ENCODE results near the gene SLC12A7. TPM values are rescaled to one million over a fixed set of nuclear protein-coding genes. Genes with fewer than 3 reads are reported as not detected.
"Not testable (repeated sequence)": the region's sequence is repeated elsewhere in the genome, so short reads cannot be mapped to it uniquely, and the experiment has no call there.

Gene SLC12A7
- polyA plus RNA-seq, 1 donor (not counting 4 experiments of a cell fraction or from before 2014, with no cell fraction given): 1.5 TPM

DNA sequence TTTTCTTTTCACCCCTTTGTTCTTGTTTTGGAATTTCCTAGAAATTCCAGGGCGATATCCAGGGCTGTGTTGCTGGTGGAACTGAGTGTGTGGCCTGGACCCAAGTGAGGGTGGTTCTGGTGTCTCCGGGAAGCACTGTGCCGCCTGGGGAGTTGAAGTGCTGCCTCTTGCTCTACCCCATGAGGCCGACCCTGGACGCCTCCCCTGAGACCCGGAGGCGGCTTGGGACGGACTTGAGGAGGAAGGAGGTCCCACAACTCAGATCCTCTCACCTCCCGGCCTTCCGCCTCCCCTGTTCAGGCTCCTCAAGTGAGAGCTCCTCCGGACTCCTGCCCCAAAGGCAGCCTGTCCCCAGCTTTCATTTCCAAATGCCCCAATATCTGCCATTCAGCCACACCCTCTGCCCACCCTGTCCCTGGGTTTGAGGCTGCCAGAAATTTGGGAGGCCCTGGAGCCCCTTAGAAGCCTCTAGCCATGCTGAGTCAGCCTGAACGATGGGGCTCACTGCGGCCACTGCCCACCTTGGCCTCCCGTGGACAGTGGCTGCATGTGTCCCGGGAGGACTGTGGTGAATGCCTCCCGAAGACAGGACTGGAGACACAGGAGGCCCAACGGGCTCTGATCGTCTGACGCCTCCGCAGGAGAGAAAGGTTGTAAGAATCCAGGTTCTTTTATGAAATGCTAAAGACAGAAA lies 46.9 kb upstream of the SLC12A7 start:
- Histone ChIP-seq H3K27ac (ENCODE audit: control insufficient read depth, insufficient read depth, low read length) (no peak overlapping the region), H3K4me2 (ENCODE audit: control insufficient read depth, extremely low read depth, insufficient read depth, low read depth, low read length) (no peak overlapping the region), H4K20me1 (ENCODE audit: control insufficient read depth, extremely low read depth, insufficient read depth, low read length) (no peaks in the 10 kb centered on the region), H3K4me3 (ENCODE audit: control insufficient read depth in 2 of 3, extremely low read depth in 1 of 3, insufficient read depth in 2 of 3, low read depth in 1 of 3, low read length in 3 of 3) (no peak overlapping the region), H3K79me2 (ENCODE audit: control insufficient read depth, insufficient read depth, low read length) (no peaks in the 10 kb centered on the region), H2AFZ (ENCODE audit: control insufficient read depth, low read length) (no peak overlapping the region), H3K9me1 (ENCODE audit: control insufficient read depth, extremely low read depth, insufficient read depth, low read length) (no peaks in the 10 kb centered on the region), H3K36me3 (ENCODE audit: control insufficient read depth in 2 of 2, extremely low read depth in 1 of 2, insufficient read depth in 2 of 2, low read length in 2 of 2) (no peaks in the 10 kb centered on the region), H3K9me3 (ENCODE audit: control insufficient read depth, low read depth, low read length) (peaks cover 21% of the 10 kb centered on the region), H3K4me1 (ENCODE audit: control insufficient read depth, extremely low read depth, insufficient read depth, low read length) (peaks cover 10% of the 10 kb centered on the region), H3K27me3 (ENCODE audit: control insufficient read depth, extremely low read depth, insufficient read depth, low read length) (peaks cover 28% of the 10 kb centered on the region), H3K9ac (ENCODE audit: control insufficient read depth, extremely low read depth, insufficient read depth, low read length) (no peak overlapping the region)
- TF ChIP-seq, protein P1, sequence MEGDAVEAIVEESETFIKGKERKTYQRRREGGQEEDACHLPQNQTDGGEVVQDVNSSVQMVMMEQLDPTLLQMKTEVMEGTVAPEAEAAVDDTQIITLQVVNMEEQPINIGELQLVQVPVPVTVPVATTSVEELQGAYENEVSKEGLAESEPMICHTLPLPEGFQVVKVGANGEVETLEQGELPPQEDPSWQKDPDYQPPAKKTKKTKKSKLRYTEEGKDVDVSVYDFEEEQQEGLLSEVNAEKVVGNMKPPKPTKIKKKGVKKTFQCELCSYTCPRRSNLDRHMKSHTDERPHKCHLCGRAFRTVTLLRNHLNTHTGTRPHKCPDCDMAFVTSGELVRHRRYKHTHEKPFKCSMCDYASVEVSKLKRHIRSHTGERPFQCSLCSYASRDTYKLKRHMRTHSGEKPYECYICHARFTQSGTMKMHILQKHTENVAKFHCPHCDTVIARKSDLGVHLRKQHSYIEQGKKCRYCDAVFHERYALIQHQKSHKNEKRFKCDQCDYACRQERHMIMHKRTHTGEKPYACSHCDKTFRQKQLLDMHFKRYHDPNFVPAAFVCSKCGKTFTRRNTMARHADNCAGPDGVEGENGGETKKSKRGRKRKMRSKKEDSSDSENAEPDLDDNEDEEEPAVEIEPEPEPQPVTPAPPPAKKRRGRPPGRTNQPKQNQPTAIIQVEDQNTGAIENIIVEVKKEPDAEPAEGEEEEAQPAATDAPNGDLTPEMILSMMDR (optimal IDR thresholded peaks at IDR 0.05 in 1 of 3, IDR thresholded peaks at IDR 0.05 in 1 of 3, conservative IDR thresholded peaks at IDR 0.05 in 1 of 3; ENCODE audit: extremely low read depth in 1 of 3, insufficient read depth in 2 of 3, low read length in 3 of 3): no peak
- no peak for TF ChIP-seq EZH2 (IDR thresholded peaks at IDR 0.05; ENCODE audit: low read length)
- DNase-seq (ENCODE audit: low read depth, low spot score) (no peak), FAIRE-seq (no peak)
- dilution Hi-C loops (cut with MboI; ENCODE audit: extremely low pct_ligation_motif_present, low sequenced_read_pairs): no loop called here

GRCh38 chr5:1157461-1157986 lies 45.7 kb upstream of the SLC12A7 start:
- peaks cover 10% of the 10 kb centered on the region for H3K4me1 ChIP-seq (ENCODE audit: control insufficient read depth, extremely low read depth, insufficient read depth, low read length)
- H3K79me2 ChIP-seq (ENCODE audit: control insufficient read depth, insufficient read depth, low read length); DNase-seq (ENCODE audit: low read depth, low spot score); H2AFZ ChIP-seq (ENCODE audit: control insufficient read depth, low read length); H3K9me1 ChIP-seq (ENCODE audit: control insufficient read depth, extremely low read depth, insufficient read depth, low read length); H3K4me3 ChIP-seq (ENCODE audit: control insufficient read depth in 2 of 3, extremely low read depth in 1 of 3, insufficient read depth in 2 of 3, low read depth in 1 of 3, low read length in 3 of 3); H3K36me3 ChIP-seq (ENCODE audit: control insufficient read depth in 2 of 2, extremely low read depth in 1 of 2, insufficient read depth in 2 of 2, low read length in 2 of 2); dilution Hi-C loops (cut with MboI; ENCODE audit: extremely low pct_ligation_motif_present, low sequenced_read_pairs); H4K20me1 ChIP-seq (ENCODE audit: control insufficient read depth, extremely low read depth, insufficient read depth, low read length); H3K4me2 ChIP-seq (ENCODE audit: control insufficient read depth, extremely low read depth, insufficient read depth, low read depth, low read length); FAIRE-seq; H3K9ac ChIP-seq (ENCODE audit: control insufficient read depth, extremely low read depth, insufficient read depth, low read length); H3K27ac ChIP-seq (ENCODE audit: control insufficient read depth, insufficient read depth, low read length): not testable (repeated sequence)
- peaks cover 41% of the 10 kb centered on the region for H3K27me3 ChIP-seq (ENCODE audit: control insufficient read depth, extremely low read depth, insufficient read depth, low read length)
- H3K9me3 ChIP-seq (ENCODE audit: control insufficient read depth, low read depth, low read length): peaks cover 21% of the 10 kb centered on the region

Data from keratinocyte (primary cell).